B cell (primary cell): Measurements from ENCODE around the gene IBSP. TPM values are rescaled to one million over a fixed set of nuclear protein-coding genes. Genes with fewer than 3 reads are reported as not detected.

Experiments
- ATAC-seq: fragments of 200-7000 bp; cut with Tn5 transposase; one replicate; pipeline ENCODE4 v1.10.0; 2021; ENCODE audit warnings: low read depth, mild to moderate bottlenecking, moderate number of reproducible peaks, moderate library complexity
- CTCF ChIA-PET: fragments of 350-600 bp; sonication (Branson Sonifier 250); formaldehyde crosslinking; loops from one replicate; lab custom pipeline; 2021; ENCODE audit warnings: antibody characterized with exemption, inconsistent platforms; lab: Charles Lee
- POLR2A ChIA-PET: fragments of 350-600 bp; sonication (Branson Sonifier 250); formaldehyde crosslinking; loops from one replicate; lab custom pipeline; 2021; ENCODE audit warnings: antibody characterized with exemption; lab: Charles Lee
- DNase-seq: peaks from one replicate; pipeline ENCODE4 v3.0.0; 2013
- H2AFZ ChIP-seq: 2 replicates; pipeline ENCODE4 v1.6.1; 2012; ENCODE audit warnings: mild to moderate bottlenecking, low read depth, low read length; ENCODE audit not compliant: insufficient read depth, poor library complexity, severe bottlenecking
- H3K27ac ChIP-seq, 2 donors: 1 replicate in 1 of 2; 2 replicates in 1 of 2; pipeline ENCODE4 v1.5.1; 2012 to 2013; ENCODE audit warnings: low read length in 2 of 2, mild to moderate bottlenecking in 2 of 2, moderate library complexity in 1 of 2
- H3K27me3 ChIP-seq, 4 experiments: fragments of 200-600 bp in 1 of 4; sonication (generic) in 1 of 4; replicated peaks in 1 of 4; 1 replicate in 2 of 4; 2 replicates in 2 of 4; pipeline versions ENCODE4 v1.6.1 to v1.7.0; 2013 to 2016; ENCODE audit warnings: low read length in 3 of 4, mild to moderate bottlenecking in 2 of 4, mixed read lengths in 1 of 4, moderate library complexity in 1 of 4; ENCODE audit not compliant: insufficient read depth in 4 of 4, control insufficient read depth in 3 of 4; ENCODE audit errors: control extremely low read depth in 1 of 4
- H3K36me3 ChIP-seq, 2 experiments: replicated peaks in 1 of 2; 1 replicate in 1 of 2; 2 replicates in 1 of 2; pipeline versions ENCODE4 v1.6.1 to v1.7.1; 2013; ENCODE audit warnings: low read length in 1 of 2; ENCODE audit not compliant: insufficient read depth in 2 of 2, control insufficient read depth in 1 of 2; ENCODE audit errors: control extremely low read depth in 1 of 2, extremely low read depth in 1 of 2
- H3K4me1 ChIP-seq, 2 donors: fragments of 200-600 bp in 1 of 2; sonication (generic) in 1 of 2; 1 replicate in 1 of 2; 2 replicates in 1 of 2; pipeline versions ENCODE4 v1.5.1 to v1.6.1; 2013 to 2017; ENCODE audit warnings: low read length in 2 of 2; ENCODE audit not compliant: control insufficient read depth in 2 of 2, insufficient read depth in 2 of 2
- H3K4me2 ChIP-seq: replicated peaks from 2 replicates; pipeline ENCODE3; 2012; ENCODE audit warnings: mild to moderate bottlenecking, low read depth, low read length; ENCODE audit not compliant: poor library complexity, severe bottlenecking
- H3K4me3 ChIP-seq, 5 experiments: fragments of 200-600 bp in 1 of 5; sonication (generic) in 1 of 5; 1 replicate in 3 of 5; 2 replicates in 2 of 5; pipeline versions ENCODE4 v1.5.1 to v1.7.0; 2011 to 2016; ENCODE audit warnings: low read length in 4 of 5, mild to moderate bottlenecking in 4 of 5, low read depth in 2 of 5, control low read depth in 1 of 5, moderate library complexity in 1 of 5; ENCODE audit not compliant: insufficient read depth in 1 of 5; ENCODE audit errors: control extremely low read depth in 1 of 5, extremely low read depth in 1 of 5
- H3K79me2 ChIP-seq: fragments of 200-600 bp; sonication (generic); one replicate; pipeline ENCODE4 v1.6.0; 2016; ENCODE audit warnings: low read length; ENCODE audit not compliant: control insufficient read depth, insufficient read depth
- H3K9ac ChIP-seq: fragments of 200-600 bp; sonication (generic); 2 replicates; pipeline ENCODE4 v1.6.1; 2017; ENCODE audit warnings: mild to moderate bottlenecking, low read length, moderate library complexity
- H3K9me3 ChIP-seq, 3 donors: one replicate each; pipeline versions ENCODE4 v1.6.1 to v1.7.1; 2013; ENCODE audit warnings: low read length in 2 of 3; ENCODE audit not compliant: control insufficient read depth in 2 of 3, insufficient read depth in 1 of 3; ENCODE audit errors: control extremely low read depth in 1 of 3
- H4K20me1 ChIP-seq: 2 replicates; pipeline ENCODE4 v1.6.0; 2012; ENCODE audit warnings: mild to moderate bottlenecking, low read length; ENCODE audit not compliant: insufficient read depth, control insufficient read depth, poor library complexity, severe bottlenecking
- H3K27ac Mint-ChIP-seq: one replicate; pipeline ENCODE4 v1.8.0; 2021; ENCODE audit warnings: mixed read lengths
- H3K27me3 Mint-ChIP-seq: one replicate; pipeline ENCODE4 v1.8.0; 2021; ENCODE audit warnings: mixed read lengths
- H3K4me1 Mint-ChIP-seq: one replicate; pipeline ENCODE4 v1.8.0; 2021; ENCODE audit warnings: mixed read lengths
- H3K4me3 Mint-ChIP-seq: one replicate; pipeline ENCODE4 v1.8.0; 2021; ENCODE audit warnings: mixed read lengths
- H3K9me3 Mint-ChIP-seq: one replicate; pipeline ENCODE4 v1.8.0; 2022; ENCODE audit warnings: mixed read lengths; ENCODE audit not compliant: insufficient read depth
- EZH2 ChIP-seq: IDR thresholded peaks from 2 replicates; pipeline ENCODE4 v1.6.1; 2012; ENCODE audit warnings: borderline replicate concordance, low read depth, mild to moderate bottlenecking, moderate library complexity, low read length; ENCODE audit not compliant: insufficient read depth, poor library complexity, severe bottlenecking
- WGBS: methylation state at CpG from one replicate; pipeline ENCODE4 v1.1.5; 2013; ENCODE audit warnings: missing lambda C conversion rate; ENCODE audit not compliant: insufficient coverage; 5-methylcytosine and 5-hydroxymethylcytosine counted together
- intact Hi-C: fragments of 100-400 bp; cut with micrococcal nuclease; formaldehyde crosslinking; loops from one replicate; pipeline ENCODE4 v1.10.0; 2022
- polyA plus RNA-seq: library from polyadenylated mRNA; depleted of rRNA; stranded (reverse); fragments of >200 nt; gene quantifications from 2 replicates; pipeline ENCODE4 v1.2.3, GENCODE V29; 2012
- total RNA-seq, 2 donors: library from RNA; stranded (reverse); fragments of 120-200 nt in 1 of 2; gene quantifications; 1 replicate in 1 of 2; 2 replicates in 1 of 2; pipeline versions ENCODE4 v1.2.3 to v1.2.4, GENCODE V29; 2013 to 2022
- TF ChIP-seq, protein P1 (sequence below): fragments of 200-600 bp; IDR thresholded peaks from one replicate; pipeline ENCODE4 v1.8.0; 2022; ENCODE audit warnings: antibody characterized with exemption, mild to moderate bottlenecking

Gene IBSP
- total and polyA plus RNA-seq, 2 donors (not counting 1 experiment from before 2014, with no cell fraction given): not detected

GRCh38 chr4:87851332-87851731 is 52.0 kb downstream of the IBSP start:
- Histone ChIP-seq H3K36me3 (no peaks in the 10 kb centered on the region), H3K9me3 (no peaks in the 10 kb centered on the region), H3K27me3 (peaks cover 0 to 3% (median 0%) of the 10 kb centered on the region in 4 experiments), H3K9ac (no peak overlapping the region), H3K79me2 (no peaks in the 10 kb centered on the region), H3K4me3 (no peak overlapping the region), H2AFZ (no peak overlapping the region), H3K27ac (no peak overlapping the region), H3K4me2 (no peak overlapping the region), H4K20me1 (no peaks in the 10 kb centered on the region), H3K4me1 (peaks cover 4 to 7% of the 10 kb centered on the region in 2 donors)
- 94% methylated on average over 6 of the region's 8 CpGs for WGBS
- CTCF ChIA-PET: interaction anchor here (1.0 to 2.6 kb wide), 5 partner anchors 12 to 360 kb away, joined by 3 to 21 read pairs (median 9); partner anchors contain the start of gene SPP1
- TF ChIP-seq, protein P1, sequence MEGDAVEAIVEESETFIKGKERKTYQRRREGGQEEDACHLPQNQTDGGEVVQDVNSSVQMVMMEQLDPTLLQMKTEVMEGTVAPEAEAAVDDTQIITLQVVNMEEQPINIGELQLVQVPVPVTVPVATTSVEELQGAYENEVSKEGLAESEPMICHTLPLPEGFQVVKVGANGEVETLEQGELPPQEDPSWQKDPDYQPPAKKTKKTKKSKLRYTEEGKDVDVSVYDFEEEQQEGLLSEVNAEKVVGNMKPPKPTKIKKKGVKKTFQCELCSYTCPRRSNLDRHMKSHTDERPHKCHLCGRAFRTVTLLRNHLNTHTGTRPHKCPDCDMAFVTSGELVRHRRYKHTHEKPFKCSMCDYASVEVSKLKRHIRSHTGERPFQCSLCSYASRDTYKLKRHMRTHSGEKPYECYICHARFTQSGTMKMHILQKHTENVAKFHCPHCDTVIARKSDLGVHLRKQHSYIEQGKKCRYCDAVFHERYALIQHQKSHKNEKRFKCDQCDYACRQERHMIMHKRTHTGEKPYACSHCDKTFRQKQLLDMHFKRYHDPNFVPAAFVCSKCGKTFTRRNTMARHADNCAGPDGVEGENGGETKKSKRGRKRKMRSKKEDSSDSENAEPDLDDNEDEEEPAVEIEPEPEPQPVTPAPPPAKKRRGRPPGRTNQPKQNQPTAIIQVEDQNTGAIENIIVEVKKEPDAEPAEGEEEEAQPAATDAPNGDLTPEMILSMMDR: no peak
- TF ChIP-seq EZH2: no peak
- H3K4me3 Mint-ChIP-seq: no peak overlapping the region
- peaks cover 7% of the 10 kb centered on the region for H3K4me1 Mint-ChIP-seq
- POLR2A ChIA-PET: no interaction called here
- no peaks in the 10 kb centered on the region for H3K9me3 Mint-ChIP-seq
- no peak overlapping the region for H3K27ac Mint-ChIP-seq
- H3K27me3 Mint-ChIP-seq: no peaks in the 10 kb centered on the region
- ATAC-seq (no peak), DNase-seq (no peak)
- intact Hi-C loops: loop anchor here (5.0 kb wide), 1 partner anchor 666 kb away; no protein-coding TSS in a partner anchor

DNA sequence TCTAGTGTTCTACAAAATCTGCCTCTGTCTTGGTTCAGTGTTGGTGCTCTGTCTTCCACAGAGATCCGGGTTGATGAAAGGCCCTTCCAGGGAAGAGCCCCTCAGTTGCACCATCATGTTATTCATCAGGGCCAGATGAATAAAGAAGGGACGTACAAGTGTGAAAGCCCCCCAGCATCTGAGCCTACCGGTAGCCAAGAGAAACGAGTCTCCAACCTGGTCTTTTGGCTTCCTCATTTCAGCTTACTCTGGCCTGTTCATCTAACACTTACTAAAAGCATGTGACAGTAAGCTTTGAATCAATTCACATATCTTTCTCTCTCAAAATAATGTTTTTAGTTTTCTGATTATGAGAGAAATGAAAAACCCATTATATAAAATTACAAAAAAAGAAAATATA is 52.6 kb downstream of the IBSP start:
- Histone ChIP-seq H3K36me3 (no peaks in the 10 kb centered on the region), H3K4me1 (peaks cover 4 to 7% of the 10 kb centered on the region in 2 donors), H4K20me1 (no peaks in the 10 kb centered on the region), H3K27ac (no peak overlapping the region), H3K9ac (no peak overlapping the region), H3K9me3 (no peaks in the 10 kb centered on the region), H3K4me3 (no peak overlapping the region), H3K79me2 (no peaks in the 10 kb centered on the region), H2AFZ (no peak overlapping the region), H3K27me3 (no peaks in the 10 kb centered on the region), H3K4me2 (no peak overlapping the region)
- ChIA-PET POLR2A (no interaction called here), CTCF (interaction anchor here (0.8 to 2.6 kb wide), 8 partner anchors 8 to 663 kb away, joined by 3 to 21 read pairs (median 6); partner anchors contain the start of gene SPP1)
- ATAC-seq (no peak), DNase-seq (no peak)
- H3K27ac Mint-ChIP-seq: no peak overlapping the region
- H3K27me3 Mint-ChIP-seq: no peaks in the 10 kb centered on the region
- WGBS: 71% methylated on average over 3 of the region's 4 CpGs
- intact Hi-C loops: loop anchor here (5.0 kb wide), 1 partner anchor 665 kb away; no protein-coding TSS in a partner anchor
- H3K4me1 Mint-ChIP-seq: peaks cover 7% of the 10 kb centered on the region
- H3K4me3 Mint-ChIP-seq: no peak overlapping the region
- no peaks in the 10 kb centered on the region for H3K9me3 Mint-ChIP-seq
- no peak for TF ChIP-seq EZH2
- TF ChIP-seq, protein P1: no peak
